ENCODE measurements around the gene TNF.

DNA sequence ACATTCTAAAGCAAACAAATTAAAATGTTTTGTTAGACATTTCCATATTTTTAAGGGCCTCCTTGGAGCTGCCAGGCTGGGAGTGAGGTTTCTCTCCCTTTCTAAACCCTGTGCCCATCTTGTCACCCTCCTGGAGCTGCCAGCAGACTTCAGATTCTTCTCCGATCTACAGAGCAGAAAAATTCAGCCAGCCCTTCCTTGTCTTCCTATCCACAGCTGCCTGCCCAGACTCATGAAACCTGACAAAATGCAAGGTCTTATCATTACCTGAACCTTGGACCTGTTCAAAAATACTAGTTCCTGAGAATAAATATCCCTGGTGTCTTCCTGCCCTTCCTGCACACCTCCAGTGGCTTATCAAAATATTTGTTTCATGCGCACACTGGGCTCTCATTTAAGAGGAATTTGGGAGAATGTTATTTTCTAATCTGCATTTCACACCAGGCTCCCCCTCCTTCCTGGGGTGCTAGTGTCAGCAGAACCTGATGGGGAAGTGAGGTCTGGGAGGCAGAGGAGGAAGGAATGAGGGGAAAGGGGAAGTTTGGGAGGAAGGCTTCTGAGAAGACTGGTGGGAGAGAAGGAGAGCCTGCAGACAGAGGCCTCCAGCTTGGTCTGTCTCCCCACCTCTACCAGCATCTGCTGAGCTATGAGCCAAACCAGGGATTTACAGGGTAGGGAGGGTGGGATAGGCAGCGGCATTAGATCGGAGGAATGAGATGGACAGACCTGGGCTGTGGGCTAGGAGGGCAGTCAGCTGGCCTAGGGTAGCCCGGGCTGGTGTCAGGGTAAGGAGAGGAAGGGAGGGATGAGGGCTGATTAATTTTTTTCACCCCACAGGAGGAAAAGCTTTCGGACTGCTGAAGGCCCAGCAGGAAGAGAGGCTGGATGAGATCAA lies 39.6 kb downstream of the TNF start, which contains the start of gene AIF1:
- TF ChIP-seq, protein P1, sequence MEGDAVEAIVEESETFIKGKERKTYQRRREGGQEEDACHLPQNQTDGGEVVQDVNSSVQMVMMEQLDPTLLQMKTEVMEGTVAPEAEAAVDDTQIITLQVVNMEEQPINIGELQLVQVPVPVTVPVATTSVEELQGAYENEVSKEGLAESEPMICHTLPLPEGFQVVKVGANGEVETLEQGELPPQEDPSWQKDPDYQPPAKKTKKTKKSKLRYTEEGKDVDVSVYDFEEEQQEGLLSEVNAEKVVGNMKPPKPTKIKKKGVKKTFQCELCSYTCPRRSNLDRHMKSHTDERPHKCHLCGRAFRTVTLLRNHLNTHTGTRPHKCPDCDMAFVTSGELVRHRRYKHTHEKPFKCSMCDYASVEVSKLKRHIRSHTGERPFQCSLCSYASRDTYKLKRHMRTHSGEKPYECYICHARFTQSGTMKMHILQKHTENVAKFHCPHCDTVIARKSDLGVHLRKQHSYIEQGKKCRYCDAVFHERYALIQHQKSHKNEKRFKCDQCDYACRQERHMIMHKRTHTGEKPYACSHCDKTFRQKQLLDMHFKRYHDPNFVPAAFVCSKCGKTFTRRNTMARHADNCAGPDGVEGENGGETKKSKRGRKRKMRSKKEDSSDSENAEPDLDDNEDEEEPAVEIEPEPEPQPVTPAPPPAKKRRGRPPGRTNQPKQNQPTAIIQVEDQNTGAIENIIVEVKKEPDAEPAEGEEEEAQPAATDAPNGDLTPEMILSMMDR (IDR thresholded peaks at IDR 0.05), result no peak
- no peak for TF ChIP-seq ZFX (IDR thresholded peaks at IDR 0.05; ENCODE audit: borderline replicate concordance)
